Measurements from ENCODE around the gene MCC. TPM values are rescaled to one million over a fixed set of nuclear protein-coding genes. Genes with fewer than 3 reads are reported as not detected.

Gene MCC
- total RNA-seq, 1 experiment from 2014 or later = 23.5 TPM

DNA sequence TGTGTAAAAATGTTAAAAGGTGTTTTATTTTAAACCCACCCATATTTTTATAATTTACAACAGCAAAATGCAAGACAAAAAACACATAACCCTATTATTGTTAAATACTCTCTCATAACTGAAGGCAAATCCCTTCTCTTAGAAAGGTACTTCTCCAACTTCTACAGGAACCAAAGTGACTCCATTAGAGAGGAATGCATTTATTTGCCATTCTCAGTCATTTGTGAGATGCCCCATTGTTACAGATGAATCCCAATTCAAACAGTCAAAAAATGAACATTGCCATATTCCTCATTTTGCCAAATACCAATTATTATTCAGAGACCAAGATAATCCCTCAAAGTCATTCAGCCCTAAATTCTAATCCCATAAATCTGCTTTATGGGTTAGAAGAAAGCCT lies 229.2 kb downstream of the MCC start:
- CTCF ChIA-PET = no interaction called here
- DNase-seq (ENCODE audit: low spot score) (no peak), ATAC-seq (no peak)
- TF ChIP-seq RORB (CRISPR knock-in tag; IDR thresholded peaks at IDR 0.05) (no peak), NFE2L1 (CRISPR knock-in tag; IDR thresholded peaks at IDR 0.05) (no peak), ATF1 (CRISPR knock-in tag; IDR thresholded peaks at IDR 0.05) (no peak), TP53 (CRISPR knock-in tag; IDR thresholded peaks at IDR 0.05) (no peak), ATF6 (CRISPR knock-in tag; IDR thresholded peaks at IDR 0.05) (no peak), FOXP4 (CRISPR knock-in tag; IDR thresholded peaks at IDR 0.05) (no peak), MYBL2 (CRISPR knock-in tag; IDR thresholded peaks at IDR 0.05) (no peak), ESRRA (CRISPR knock-in tag; IDR thresholded peaks at IDR 0.05; ENCODE audit: borderline replicate concordance) (no peak), ZNF138 (CRISPR knock-in tag; conservative IDR thresholded peaks at IDR 0.05) (no peak), TEAD1 (CRISPR knock-in tag; IDR thresholded peaks at IDR 0.05) (no peak), IRF2 (CRISPR knock-in tag; IDR thresholded peaks at IDR 0.05; ENCODE audit: borderline replicate concordance, low read depth) (no peak), GABPB1 (CRISPR knock-in tag; IDR thresholded peaks at IDR 0.05) (no peak), ATF2 (CRISPR knock-in tag; IDR thresholded peaks at IDR 0.05; ENCODE audit: borderline replicate concordance, low read depth) (no peak), TEAD4 (CRISPR knock-in tag; IDR thresholded peaks at IDR 0.05) (no peak), NR2C2 (CRISPR knock-in tag; IDR thresholded peaks at IDR 0.05) (no peak), ZNF423 (CRISPR knock-in tag; IDR thresholded peaks at IDR 0.05) (no peak), TCF7 (CRISPR knock-in tag; IDR thresholded peaks at IDR 0.05; ENCODE audit: low read depth) (no peak)
- TF ChIP-seq, protein P1, sequence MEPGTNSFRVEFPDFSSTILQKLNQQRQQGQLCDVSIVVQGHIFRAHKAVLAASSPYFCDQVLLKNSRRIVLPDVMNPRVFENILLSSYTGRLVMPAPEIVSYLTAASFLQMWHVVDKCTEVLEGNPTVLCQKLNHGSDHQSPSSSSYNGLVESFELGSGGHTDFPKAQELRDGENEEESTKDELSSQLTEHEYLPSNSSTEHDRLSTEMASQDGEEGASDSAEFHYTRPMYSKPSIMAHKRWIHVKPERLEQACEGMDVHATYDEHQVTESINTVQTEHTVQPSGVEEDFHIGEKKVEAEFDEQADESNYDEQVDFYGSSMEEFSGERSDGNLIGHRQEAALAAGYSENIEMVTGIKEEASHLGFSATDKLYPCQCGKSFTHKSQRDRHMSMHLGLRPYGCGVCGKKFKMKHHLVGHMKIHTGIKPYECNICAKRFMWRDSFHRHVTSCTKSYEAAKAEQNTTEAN (CRISPR knock-in tag; IDR thresholded peaks at IDR 0.05) = no peak
- Mint-ChIP-seq H3K36me3 (peaks cover 17% of the 10 kb centered on the region), H3K4me3 (no peak overlapping the region), H3K4me1 (peaks cover 29% of the 10 kb centered on the region), H3K9me3 (peaks cover 17% of the 10 kb centered on the region), H3K27me3 (ENCODE audit: low read depth) (no peaks in the 10 kb centered on the region), H3K27ac (no peak overlapping the region)
- POLR2A ChIA-PET = no interaction called here

- ATAC-seq (no peak), DNase-seq (ENCODE audit: low spot score) (no peak)
- Mint-ChIP-seq H3K36me3 (peaks cover 17% of the 10 kb centered on the region), H3K27me3 (ENCODE audit: low read depth) (no peaks in the 10 kb centered on the region), H3K27ac (no peak overlapping the region), H3K4me3 (no peak overlapping the region), H3K4me1 (peaks cover 15% of the 10 kb centered on the region), H3K9me3 (peaks cover 30% of the 10 kb centered on the region)
- POLR2A ChIA-PET = no interaction called here
- CTCF ChIA-PET = interaction anchor here (0.9 kb wide), 1 partner anchor 261 kb away, joined by 3 read pairs; no protein-coding TSS in a partner anchor
- TF ChIP-seq NR3C1 (CRISPR knock-in tag; conservative IDR thresholded peaks at IDR 0.05; ENCODE audit: low read depth) (no peak), MXD4 (CRISPR knock-in tag; IDR thresholded peaks at IDR 0.05; ENCODE audit: borderline replicate concordance) (no peak), ZNF121 (CRISPR knock-in tag; IDR thresholded peaks at IDR 0.05) (no peak), ZNF317 (CRISPR knock-in tag; IDR thresholded peaks at IDR 0.05; ENCODE audit: borderline replicate concordance, low read depth) (no peak), ZNF425 (CRISPR knock-in tag; conservative IDR thresholded peaks at IDR 0.05) (no peak), FOXK1 (CRISPR knock-in tag; IDR thresholded peaks at IDR 0.05) (no peak)
- TF ChIP-seq, protein P2, sequence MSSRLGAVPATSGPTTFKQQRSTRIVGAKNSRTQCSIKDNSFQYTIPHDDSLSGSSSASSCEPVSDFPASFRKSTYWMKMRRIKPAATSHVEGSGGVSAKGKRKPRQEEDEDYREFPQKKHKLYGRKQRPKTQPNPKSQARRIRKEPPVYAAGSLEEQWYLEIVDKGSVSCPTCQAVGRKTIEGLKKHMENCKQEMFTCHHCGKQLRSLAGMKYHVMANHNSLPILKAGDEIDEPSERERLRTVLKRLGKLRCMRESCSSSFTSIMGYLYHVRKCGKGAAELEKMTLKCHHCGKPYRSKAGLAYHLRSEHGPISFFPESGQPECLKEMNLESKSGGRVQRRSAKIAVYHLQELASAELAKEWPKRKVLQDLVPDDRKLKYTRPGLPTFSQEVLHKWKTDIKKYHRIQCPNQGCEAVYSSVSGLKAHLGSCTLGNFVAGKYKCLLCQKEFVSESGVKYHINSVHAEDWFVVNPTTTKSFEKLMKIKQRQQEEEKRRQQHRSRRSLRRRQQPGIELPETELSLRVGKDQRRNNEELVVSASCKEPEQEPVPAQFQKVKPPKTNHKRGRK (CRISPR knock-in tag; IDR thresholded peaks at IDR 0.05; ENCODE audit: borderline replicate concordance) = no peak
- TF ChIP-seq, protein P3, sequence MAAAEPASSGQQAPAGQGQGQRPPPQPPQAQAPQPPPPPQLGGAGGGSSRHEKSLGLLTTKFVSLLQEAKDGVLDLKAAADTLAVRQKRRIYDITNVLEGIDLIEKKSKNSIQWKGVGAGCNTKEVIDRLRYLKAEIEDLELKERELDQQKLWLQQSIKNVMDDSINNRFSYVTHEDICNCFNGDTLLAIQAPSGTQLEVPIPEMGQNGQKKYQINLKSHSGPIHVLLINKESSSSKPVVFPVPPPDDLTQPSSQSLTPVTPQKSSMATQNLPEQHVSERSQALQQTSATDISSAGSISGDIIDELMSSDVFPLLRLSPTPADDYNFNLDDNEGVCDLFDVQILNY (CRISPR knock-in tag; IDR thresholded peaks at IDR 0.05) = no peak
Observed at GRCh38 chr5:113257545-113257944, 230.7 kb downstream of the MCC start.
